AG04450 (cell line): ENCODE measurements around the gene KCNK17. TPM values are rescaled to one million over a fixed set of nuclear protein-coding genes. Genes with fewer than 3 reads are reported as not detected.

Source experiments
- CTCF ChIA-PET: fragments of 300-600, 350-600 bp; formaldehyde crosslinking; extraction: SDS; loops from one replicate; lab custom pipeline; 2022; ENCODE audit warnings: antibody characterized with exemption, inconsistent platforms; lab: Charles Lee
- POLR2A ChIA-PET: fragments of 350-600 bp; formaldehyde crosslinking; extraction: SDS; loops from one replicate; lab custom pipeline; 2021; ENCODE audit warnings: antibody characterized with exemption, inconsistent platforms; lab: Yijun Ruan, JAX
- DNase-seq: peaks from one replicate; pipeline ENCODE4 v3.0.0-alpha.2; 2011; ENCODE audit warnings: low read depth, low spot score
- H3K27ac ChIP-seq: one replicate; pipeline ENCODE4 v1.5.1; 2012; ENCODE audit warnings: low read depth, low read length, control low read depth
- H3K27me3 ChIP-seq: one replicate; pipeline ENCODE4 v1.6.0; 2012; ENCODE audit warnings: low read length; ENCODE audit not compliant: control insufficient read depth, insufficient read depth
- H3K4me3 ChIP-seq: 2 replicates; pipeline ENCODE4 v1.5.1; 2011; ENCODE audit warnings: mild to moderate bottlenecking, low read depth, low read length, control low read depth
- H3K9me3 ChIP-seq: 2 replicates; pipeline ENCODE4 v1.5.1; 2012; ENCODE audit warnings: low read length; ENCODE audit not compliant: control insufficient read depth, insufficient read depth
- polyA minus RNA-seq: library from RNA; depleted of rRNA, polyadenylated mRNA; stranded (reverse); fragments of >200 nt; gene quantifications from 2 replicates; pipeline ENCODE4 v1.2.3, GENCODE V29; 2011; rRNA and poly(A)+ RNA removed
- polyA plus RNA-seq: library from polyadenylated mRNA; depleted of rRNA; stranded (reverse); fragments of >200 nt; gene quantifications from 2 replicates; pipeline ENCODE4 v1.2.3, GENCODE V29; 2011; rRNA removed
- TF ChIP-seq, protein P1 (sequence below): IDR thresholded peaks from 2 replicates; pipeline ENCODE4 v1.5.1; 2011; ENCODE audit warnings: low read depth, low read length, control low read depth, inconsistent platforms

KCNK17 gene, protein sequence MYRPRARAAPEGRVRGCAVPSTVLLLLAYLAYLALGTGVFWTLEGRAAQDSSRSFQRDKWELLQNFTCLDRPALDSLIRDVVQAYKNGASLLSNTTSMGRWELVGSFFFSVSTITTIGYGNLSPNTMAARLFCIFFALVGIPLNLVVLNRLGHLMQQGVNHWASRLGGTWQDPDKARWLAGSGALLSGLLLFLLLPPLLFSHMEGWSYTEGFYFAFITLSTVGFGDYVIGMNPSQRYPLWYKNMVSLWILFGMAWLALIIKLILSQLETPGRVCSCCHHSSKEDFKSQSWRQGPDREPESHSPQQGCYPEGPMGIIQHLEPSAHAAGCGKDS
- not detected in 2 replicates for polyA plus RNA-seq
- polyA minus RNA-seq, result not detected in 2 replicates

DNA sequence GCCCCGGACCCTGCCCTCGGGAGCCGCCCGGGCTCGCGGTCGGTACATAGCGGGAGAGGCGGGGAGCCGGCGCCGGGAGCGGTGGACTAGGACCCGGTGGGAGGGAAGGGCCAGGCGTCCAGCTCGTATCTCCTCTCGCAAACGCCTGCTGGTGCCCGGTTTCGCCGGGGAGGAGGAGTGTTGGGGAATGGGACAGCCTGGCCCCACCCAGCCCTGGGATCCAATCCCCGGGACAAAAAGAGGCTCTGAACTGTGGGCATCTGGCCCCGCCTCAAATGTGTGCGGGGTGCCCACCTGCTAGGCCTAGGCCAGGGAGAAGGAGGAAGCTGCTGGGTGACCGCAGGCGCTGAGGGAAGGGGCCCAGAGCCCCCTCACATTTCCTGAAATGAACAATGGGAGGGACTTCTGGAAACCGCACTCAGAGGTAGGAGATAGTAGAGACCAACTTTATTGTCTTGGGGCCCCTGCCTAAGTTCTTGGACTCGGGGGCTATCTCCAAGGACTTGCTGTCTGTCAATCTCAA lies at the start of gene KCNK17:
Gene KCNK17 (minus strand): TSS at position 147 of the 523 bp plus-strand sequence. CDS start 99 bp downstream, at position 48.
- ChIA-PET POLR2A (no interaction called here), CTCF (no interaction called here)

DNA sequence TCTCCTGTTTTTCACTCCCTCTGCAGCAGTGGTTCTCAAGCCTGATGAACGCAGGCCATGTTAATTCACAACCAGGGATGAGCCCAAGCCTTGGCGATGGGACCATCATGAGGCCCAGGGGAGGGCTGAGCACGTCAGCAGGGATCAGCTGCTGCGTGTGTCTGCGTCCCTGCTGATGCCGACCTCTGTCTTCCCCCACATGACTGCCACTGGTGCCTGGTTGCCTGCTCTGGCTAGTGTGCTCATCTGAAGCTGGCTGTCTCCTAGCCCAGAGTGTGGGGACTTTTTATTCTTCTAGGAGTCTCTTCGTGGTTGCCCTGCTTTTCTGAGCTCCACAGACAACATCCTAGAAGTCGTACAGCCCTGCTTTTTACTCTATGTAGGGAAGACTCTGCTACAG lies 49.1 kb upstream of the KCNK17 start:
- DNase-seq, result no peak
- CTCF ChIA-PET, result interaction anchor here (1.0 to 4.1 kb wide), 7 partner anchors 15 to 945 kb away, joined by 3 to 27 read pairs (median 4); no protein-coding TSS in a partner anchor
- TF ChIP-seq, protein P1, sequence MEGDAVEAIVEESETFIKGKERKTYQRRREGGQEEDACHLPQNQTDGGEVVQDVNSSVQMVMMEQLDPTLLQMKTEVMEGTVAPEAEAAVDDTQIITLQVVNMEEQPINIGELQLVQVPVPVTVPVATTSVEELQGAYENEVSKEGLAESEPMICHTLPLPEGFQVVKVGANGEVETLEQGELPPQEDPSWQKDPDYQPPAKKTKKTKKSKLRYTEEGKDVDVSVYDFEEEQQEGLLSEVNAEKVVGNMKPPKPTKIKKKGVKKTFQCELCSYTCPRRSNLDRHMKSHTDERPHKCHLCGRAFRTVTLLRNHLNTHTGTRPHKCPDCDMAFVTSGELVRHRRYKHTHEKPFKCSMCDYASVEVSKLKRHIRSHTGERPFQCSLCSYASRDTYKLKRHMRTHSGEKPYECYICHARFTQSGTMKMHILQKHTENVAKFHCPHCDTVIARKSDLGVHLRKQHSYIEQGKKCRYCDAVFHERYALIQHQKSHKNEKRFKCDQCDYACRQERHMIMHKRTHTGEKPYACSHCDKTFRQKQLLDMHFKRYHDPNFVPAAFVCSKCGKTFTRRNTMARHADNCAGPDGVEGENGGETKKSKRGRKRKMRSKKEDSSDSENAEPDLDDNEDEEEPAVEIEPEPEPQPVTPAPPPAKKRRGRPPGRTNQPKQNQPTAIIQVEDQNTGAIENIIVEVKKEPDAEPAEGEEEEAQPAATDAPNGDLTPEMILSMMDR, result no peak

More for the DNA sequence above, at the start of gene KCNK17:
- H3K27me3 ChIP-seq, result peaks cover 34% of the 10 kb centered on the region
- no peak within 1 kb of the TSS for H3K4me3 ChIP-seq
- H3K27ac ChIP-seq, result no peak within 1 kb of the TSS
- no peak for DNase-seq
- TF ChIP-seq, protein P1, result no peak
- no peaks in the 10 kb centered on the region; the same call in 1 of the 2 replicates for H3K9me3 ChIP-seq

DNA sequence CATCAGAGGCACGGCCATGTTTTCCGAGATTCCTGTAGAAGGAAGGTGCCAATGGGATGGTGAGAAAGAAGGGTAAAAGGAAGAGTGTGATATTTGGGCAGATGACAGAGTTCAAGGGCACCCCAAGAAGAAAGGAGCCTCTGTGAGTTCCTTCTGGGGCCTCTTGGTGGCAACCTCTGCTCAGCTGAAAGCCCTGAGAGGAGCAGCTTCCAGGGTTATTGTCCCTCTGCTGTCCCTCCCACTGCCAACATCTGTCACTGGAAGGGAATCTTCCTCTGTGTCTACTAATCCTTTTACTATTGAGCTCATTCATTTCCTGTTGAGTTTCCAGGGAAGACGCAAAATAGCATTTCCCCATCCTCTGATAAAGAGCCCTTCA lies 48.3 kb upstream of the KCNK17 start:
- DNase-seq, result no peak
- Histone ChIP-seq H3K27ac (no peak overlapping the region), H3K27me3 (no peaks in the 10 kb centered on the region), H3K9me3 (no peaks in the 10 kb centered on the region), H3K4me3 (no peak overlapping the region)
- ChIA-PET CTCF (interaction anchor here (0.5 to 4.1 kb wide), 12 partner anchors 10 to 1470 kb away, joined by 3 to 27 read pairs (median 4); no protein-coding TSS in a partner anchor), POLR2A (no interaction called here)
- TF ChIP-seq, protein P1, result no peak

More for the DNA sequence above, 49.1 kb upstream of the KCNK17 start:
- Histone ChIP-seq H3K4me3 (no peak overlapping the region), H3K9me3 (no peaks in the 10 kb centered on the region), H3K27ac (no peak overlapping the region), H3K27me3 (no peaks in the 10 kb centered on the region)
- POLR2A ChIA-PET, result no interaction called here

DNA sequence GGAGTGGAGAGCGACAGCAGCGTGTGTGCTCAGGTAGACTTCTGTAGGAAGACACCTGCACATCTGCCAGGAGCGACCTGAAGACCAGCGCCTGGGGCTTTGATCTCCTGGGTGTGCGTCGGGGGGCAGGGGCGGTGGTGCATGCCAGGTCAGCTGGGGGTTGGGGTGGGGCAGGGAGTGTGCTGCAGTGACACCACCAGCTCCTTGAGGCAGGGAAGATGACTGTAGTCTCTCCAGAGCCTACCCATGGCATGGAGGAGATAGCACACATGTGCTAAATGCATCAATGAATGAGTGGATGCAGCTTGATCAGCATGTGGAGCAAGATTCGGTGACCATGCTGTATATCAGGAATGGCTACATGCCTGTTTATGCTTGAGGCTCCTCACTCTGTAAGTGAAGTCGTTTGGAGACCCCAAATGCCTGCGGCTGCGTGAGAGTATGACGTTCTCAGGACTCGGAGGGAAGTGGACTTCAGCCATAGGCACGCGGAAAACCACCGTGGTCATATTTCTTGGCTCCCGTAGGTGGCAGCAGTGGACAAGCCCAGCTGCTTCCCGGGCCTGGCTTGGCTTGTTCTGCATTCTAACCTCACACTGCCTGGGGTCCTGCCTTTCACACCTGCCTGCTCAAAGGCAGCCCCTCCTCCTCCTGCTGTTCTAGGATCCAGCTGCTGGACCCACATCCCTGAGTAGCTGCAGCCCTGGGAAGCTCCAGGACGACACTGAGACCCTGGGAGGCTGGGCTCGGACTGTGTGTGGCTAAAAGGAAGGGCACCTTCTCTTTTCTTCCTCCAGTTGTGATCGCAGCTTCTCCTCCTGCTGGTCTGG lies 47.7 kb upstream of the KCNK17 start:
- ChIA-PET POLR2A (no interaction called here), CTCF (interaction anchor here (0.5 to 4.1 kb wide), 16 partner anchors 9 to 1471 kb away, joined by 3 to 27 read pairs (median 4); partner anchors contain the start of gene DAAM2)
- Histone ChIP-seq H3K27ac (no peak overlapping the region), H3K27me3 (no peaks in the 10 kb centered on the region), H3K4me3 (no peak overlapping the region), H3K9me3 (no peaks in the 10 kb centered on the region)
- peak; percentile 16 for DNase-seq
- TF ChIP-seq, protein P1, result peak; percentile 87
